Measurements from ENCODE around the gene KIF6.

The KIF6 gene

DNA sequence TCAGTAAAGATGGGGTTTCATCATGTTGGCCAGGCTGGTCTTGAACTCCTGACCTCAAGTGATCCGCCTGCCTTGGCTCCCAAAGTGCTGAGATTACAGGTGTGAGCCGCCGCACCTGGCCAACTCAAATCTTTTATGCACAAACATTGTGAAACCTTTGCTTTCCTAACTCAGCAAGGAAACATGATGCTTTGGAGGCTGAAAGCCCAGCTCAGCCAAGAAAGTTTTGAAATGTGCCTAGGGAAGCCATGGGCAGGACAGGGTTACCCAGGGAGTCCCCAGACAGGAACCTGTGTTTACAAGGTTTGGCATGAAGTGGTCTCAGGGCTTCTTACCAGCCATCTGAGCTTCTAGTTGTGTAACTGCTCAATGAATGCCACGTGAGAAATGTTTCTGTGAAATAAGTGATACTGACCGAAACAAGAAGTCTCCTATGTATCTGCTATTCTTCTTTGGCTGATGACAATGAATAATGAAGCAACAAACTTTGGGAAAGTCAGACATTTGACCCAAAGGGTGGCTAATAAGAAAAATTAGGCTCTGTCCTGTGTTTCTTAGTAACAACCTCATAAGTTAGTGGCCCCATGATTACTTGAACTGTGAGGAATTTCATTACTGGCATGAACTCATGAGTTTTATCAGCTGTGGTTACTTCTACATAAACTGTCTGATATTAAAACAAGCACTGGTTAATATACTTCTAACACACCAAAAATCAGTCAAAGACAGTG lies 163.5 kb downstream of the KIF6 start:
- no peak for DNase-seq
- H3K36me3 Mint-ChIP-seq (ENCODE audit: insufficient read depth) = no peaks in the 10 kb centered on the region
- no peak for ATAC-seq (replicated peaks)
- no peaks in the 10 kb centered on the region for H3K27me3 Mint-ChIP-seq
- H3K4me1 Mint-ChIP-seq (ENCODE audit: low read depth in 2 of 2) = no peaks in the 10 kb centered on the region
- H3K4me3 Mint-ChIP-seq = no peak overlapping the region
- no peak overlapping the region for H3K27ac Mint-ChIP-seq
- no peaks in the 10 kb centered on the region for H3K9me3 Mint-ChIP-seq

GRCh38 chr6:39560915-39561314 lies 164.3 kb downstream of the KIF6 start:
- no peaks in the 10 kb centered on the region for H3K4me1 Mint-ChIP-seq (ENCODE audit: low read depth in 2 of 2)
- DNase-seq (no peak), ATAC-seq (replicated peaks) (no peak)
- no peaks in the 10 kb centered on the region for H3K36me3 Mint-ChIP-seq (ENCODE audit: insufficient read depth)
- H3K27ac Mint-ChIP-seq = no peak overlapping the region
- no peak overlapping the region for H3K4me3 Mint-ChIP-seq
- H3K9me3 Mint-ChIP-seq = no peaks in the 10 kb centered on the region
- H3K27me3 Mint-ChIP-seq = no peaks in the 10 kb centered on the region

GRCh38 chr6:39558591-39559190 lies 166.5 kb downstream of the KIF6 start:
- DNase-seq (no peak), ATAC-seq (replicated peaks) (no peak)
- no peaks in the 10 kb centered on the region for H3K9me3 Mint-ChIP-seq
- no peak overlapping the region for H3K27ac Mint-ChIP-seq
- no peaks in the 10 kb centered on the region for H3K36me3 Mint-ChIP-seq (ENCODE audit: insufficient read depth)
- no peaks in the 10 kb centered on the region for H3K4me1 Mint-ChIP-seq (ENCODE audit: low read depth in 2 of 2)
- peaks cover 0 to 21% of the 10 kb centered on the region in 2 donors for H3K27me3 Mint-ChIP-seq
- no peak overlapping the region for H3K4me3 Mint-ChIP-seq

DNA sequence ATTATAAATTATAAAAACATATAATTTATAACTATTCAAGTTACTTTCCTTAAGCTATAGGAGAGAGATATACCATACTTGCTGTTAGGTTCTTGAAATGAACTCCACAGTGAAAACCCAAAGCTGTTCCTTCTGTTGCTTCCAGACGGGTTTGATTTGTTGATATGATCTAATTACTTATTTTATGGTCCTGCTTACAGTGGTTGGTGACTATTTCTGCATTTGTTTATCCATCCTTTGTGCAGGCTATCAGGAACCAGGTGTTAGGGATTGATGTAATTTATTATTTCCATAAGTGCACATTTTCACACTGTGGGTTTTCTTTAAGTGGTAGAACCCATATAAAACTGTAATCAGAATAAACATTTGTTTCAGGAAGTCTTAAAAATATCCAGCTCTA lies 167.1 kb downstream of the KIF6 start:
- Mint-ChIP-seq H3K36me3 (ENCODE audit: insufficient read depth) (no peaks in the 10 kb centered on the region), H3K4me1 (ENCODE audit: low read depth in 2 of 2) (no peaks in the 10 kb centered on the region), H3K27ac (no peak overlapping the region), H3K27me3 (peaks cover 0 to 24% of the 10 kb centered on the region in 2 donors), H3K4me3 (no peak overlapping the region), H3K9me3 (no peaks in the 10 kb centered on the region)
- DNase-seq (no peak), ATAC-seq (replicated peaks) (no peak)

GRCh38 chr6:39555136-39555535 lies 170.1 kb downstream of the KIF6 start:
- no peaks in the 10 kb centered on the region for H3K36me3 Mint-ChIP-seq (ENCODE audit: insufficient read depth)
- H3K27me3 Mint-ChIP-seq = peaks cover 8 to 29% of the 10 kb centered on the region in 2 donors
- H3K27ac Mint-ChIP-seq = no peak overlapping the region
- no peaks in the 10 kb centered on the region for H3K4me1 Mint-ChIP-seq (ENCODE audit: low read depth in 2 of 2)
- no peak for ATAC-seq (replicated peaks)
- DNase-seq = no peak
- no peak overlapping the region for H3K4me3 Mint-ChIP-seq
- no peaks in the 10 kb centered on the region for H3K9me3 Mint-ChIP-seq

- Mint-ChIP-seq H3K9me3 (no peaks in the 10 kb centered on the region), H3K36me3 (ENCODE audit: insufficient read depth) (peaks cover 3% of the 10 kb centered on the region), H3K27ac (no peak overlapping the region), H3K27me3 (peaks cover 18 to 39% of the 10 kb centered on the region in 2 donors), H3K4me1 (ENCODE audit: low read depth in 2 of 2) (no peaks in the 10 kb centered on the region), H3K4me3 (no peak overlapping the region)
- ATAC-seq (replicated peaks) = no peak
- DNase-seq = no peak
Measured at GRCh38 chr6:39553860-39554802, 171.1 kb downstream of the KIF6 start.

GRCh38 chr6:39553029-39553428 lies 172.2 kb downstream of the KIF6 start:
- DNase-seq (no peak), ATAC-seq (replicated peaks) (no peak)
- no peak overlapping the region for H3K4me3 Mint-ChIP-seq
- no peak overlapping the region for H3K27ac Mint-ChIP-seq
- peaks cover 26 to 43% of the 10 kb centered on the region in 2 donors for H3K27me3 Mint-ChIP-seq
- H3K9me3 Mint-ChIP-seq = no peaks in the 10 kb centered on the region
- H3K36me3 Mint-ChIP-seq (ENCODE audit: insufficient read depth) = peaks cover 3% of the 10 kb centered on the region
- H3K4me1 Mint-ChIP-seq (ENCODE audit: low read depth in 2 of 2) = no peaks in the 10 kb centered on the region

DNA sequence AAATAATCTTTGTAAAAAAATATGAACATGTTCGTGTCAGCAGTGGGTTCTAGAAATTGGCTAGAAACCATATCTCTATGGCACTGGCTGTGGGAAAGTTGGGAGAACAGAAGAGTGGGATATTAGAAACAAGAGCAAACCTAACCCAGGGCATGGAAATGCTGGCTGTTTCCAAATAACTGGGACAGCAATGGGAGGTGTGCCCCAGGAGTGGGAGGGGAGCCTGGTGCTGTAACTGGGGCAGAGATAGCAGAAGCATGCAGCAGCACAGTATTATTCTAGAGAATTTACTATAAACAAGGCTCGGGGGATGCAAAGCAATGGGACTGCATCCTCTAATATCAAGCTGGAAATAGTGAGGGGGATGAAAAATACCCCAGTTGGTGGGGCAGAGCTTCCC lies 175.0 kb downstream of the KIF6 start:
- H3K9me3 Mint-ChIP-seq = no peaks in the 10 kb centered on the region
- no peak overlapping the region for H3K27ac Mint-ChIP-seq
- no peaks in the 10 kb centered on the region for H3K4me1 Mint-ChIP-seq (ENCODE audit: low read depth in 2 of 2)
- DNase-seq (no peak), ATAC-seq (replicated peaks) (no peak)
- peaks cover 3% of the 10 kb centered on the region for H3K36me3 Mint-ChIP-seq (ENCODE audit: insufficient read depth)
- peaks cover 41 to 46% of the 10 kb centered on the region in 2 donors for H3K27me3 Mint-ChIP-seq
- H3K4me3 Mint-ChIP-seq = no peak overlapping the region

DNA sequence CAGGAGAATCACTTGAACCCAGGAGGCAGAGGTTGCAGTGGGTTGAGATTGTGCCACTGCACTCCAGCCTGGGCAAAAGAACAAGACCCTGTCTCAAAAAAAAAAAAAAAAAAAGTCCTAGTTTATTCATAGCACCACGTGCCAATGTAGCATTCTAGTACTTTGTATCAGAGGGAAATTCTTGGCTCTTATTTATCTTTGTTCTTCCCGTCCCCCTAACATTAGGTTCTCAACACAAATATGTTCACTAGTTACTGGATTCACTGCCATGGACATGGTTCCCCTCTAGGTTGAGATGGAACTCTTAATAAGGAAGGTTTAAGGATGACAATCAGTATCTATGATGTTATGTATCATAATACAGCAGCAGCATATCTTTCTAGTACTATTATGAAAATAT lies 178.5 kb downstream of the KIF6 start:
- Mint-ChIP-seq H3K4me3 (no peak overlapping the region), H3K27ac (no peak overlapping the region), H3K36me3 (ENCODE audit: insufficient read depth) (peaks cover 3% of the 10 kb centered on the region), H3K27me3 (peaks cover 41 to 46% of the 10 kb centered on the region in 2 donors), H3K4me1 (ENCODE audit: low read depth in 2 of 2) (no peaks in the 10 kb centered on the region), H3K9me3 (no peaks in the 10 kb centered on the region)
- ATAC-seq (replicated peaks) (no peak), DNase-seq (no peak)

DNA sequence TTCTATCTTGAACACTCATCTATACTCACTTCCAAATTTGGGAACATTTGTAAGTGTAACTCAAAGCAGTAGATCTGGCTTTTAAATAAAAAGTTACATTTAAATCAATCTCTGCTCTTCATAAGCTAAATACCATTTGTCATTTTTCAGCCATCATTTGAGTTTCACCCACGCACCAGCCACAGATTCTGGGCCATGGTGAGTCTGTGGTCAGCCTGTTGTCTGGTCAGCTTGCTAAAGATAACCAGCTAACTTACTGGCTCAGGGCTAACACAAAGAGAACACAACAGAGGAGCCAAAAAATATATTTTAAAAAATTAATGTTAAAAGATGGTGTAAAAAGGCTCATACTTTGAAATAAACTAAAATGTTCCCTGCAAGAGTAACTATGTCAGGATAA lies 181.3 kb downstream of the KIF6 start:
- H3K36me3 Mint-ChIP-seq (ENCODE audit: insufficient read depth) = no peaks in the 10 kb centered on the region
- DNase-seq = no peak

DNA sequence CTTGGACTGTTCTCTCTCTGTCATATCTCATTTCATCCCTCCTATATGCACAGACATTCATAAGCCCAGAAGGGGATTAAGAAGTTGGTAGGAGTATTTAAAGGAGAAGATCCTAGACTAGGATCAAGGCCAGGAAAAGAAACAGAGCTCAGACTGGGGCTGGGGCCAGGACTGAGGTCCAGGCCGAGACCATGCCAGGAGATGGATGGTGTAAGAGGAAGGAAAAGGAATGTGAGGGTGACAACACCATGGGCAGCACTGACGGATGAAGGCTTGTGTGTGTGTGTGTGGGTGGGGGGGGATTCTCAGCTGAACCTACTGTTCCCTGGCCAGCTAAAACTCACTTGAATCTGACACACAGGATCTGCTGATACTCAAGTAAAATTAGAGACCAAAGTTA lies 182.1 kb downstream of the KIF6 start:
- Mint-ChIP-seq H3K4me3 (no peak overlapping the region), H3K4me1 (ENCODE audit: low read depth in 2 of 2) (no peaks in the 10 kb centered on the region), H3K27me3 (peaks cover 14 to 31% of the 10 kb centered on the region in 2 donors), H3K9me3 (no peaks in the 10 kb centered on the region), H3K36me3 (ENCODE audit: insufficient read depth) (no peaks in the 10 kb centered on the region), H3K27ac (no peak overlapping the region)
- DNase-seq = no peak
- ATAC-seq (replicated peaks) = no peak

More for the DNA sequence above, 181.3 kb downstream of the KIF6 start:
- Mint-ChIP-seq H3K9me3 (no peaks in the 10 kb centered on the region), H3K27ac (no peak overlapping the region), H3K4me3 (no peak overlapping the region), H3K27me3 (peaks cover 21 to 32% of the 10 kb centered on the region in 2 donors), H3K4me1 (ENCODE audit: low read depth in 2 of 2) (no peaks in the 10 kb centered on the region)
- no peak for ATAC-seq (replicated peaks)

GRCh38 chr6:39540454-39540853 lies 184.8 kb downstream of the KIF6 start:
- no peak for DNase-seq
- Mint-ChIP-seq H3K27ac (no peak overlapping the region), H3K36me3 (ENCODE audit: insufficient read depth) (no peaks in the 10 kb centered on the region), H3K27me3 (peaks cover 0 to 22% of the 10 kb centered on the region in 2 donors), H3K9me3 (no peaks in the 10 kb centered on the region), H3K4me3 (no peak overlapping the region), H3K4me1 (ENCODE audit: low read depth in 2 of 2) (no peaks in the 10 kb centered on the region)
- ATAC-seq (replicated peaks) = no peak

- DNase-seq (no peak), ATAC-seq (replicated peaks) (no peak)
- Mint-ChIP-seq H3K27ac (no peak overlapping the region), H3K4me3 (no peak overlapping the region), H3K9me3 (peaks cover 0 to 4% of the 10 kb centered on the region in 2 donors), H3K4me1 (ENCODE audit: low read depth in 2 of 2) (no peaks in the 10 kb centered on the region), H3K36me3 (ENCODE audit: insufficient read depth) (no peaks in the 10 kb centered on the region), H3K27me3 (peaks cover 51 to 57% of the 10 kb centered on the region in 2 donors)
Measured at GRCh38 chr6:39530201-39530759, 194.9 kb downstream of the KIF6 start.

Data from effector memory CD8-positive, alpha-beta T cell (primary cell).